Cardiac septum (tissue), 1 donor: Measurements from ENCODE around the gene DBR1. TPM values are rescaled to one million over a fixed set of nuclear protein-coding genes. Genes with fewer than 3 reads are reported as not detected.
"Not testable (repeated sequence)": the region's sequence is repeated elsewhere in the genome, so short reads cannot be mapped to it uniquely, and the experiment has no call there.

Source experiments
- DNase-seq: peaks from one replicate; pipeline ENCODE4 v3.0.0-alpha.2; 2020; ENCODE audit warnings: low spot score
- intact Hi-C: fragments of 100-400 bp; cut with DNase I; formaldehyde crosslinking; loops from one replicate; pipeline ENCODE4 v1.14.0; 2022
- total RNA-seq: library from RNA; stranded (reverse); fragmentation: NEBNext Ultra II Directional; extraction: Animal tissue kit (Norgen Biotek cat#: 25700); gene quantifications from one replicate; pipeline ENCODE4 v1.2.1, GENCODE V29; 2021
- donor health status: DM: no; HTN: no; CAD: no.

The DBR1 gene
- total RNA-seq, 1 donor from 2014 or later: 7.4 TPM

DNA sequence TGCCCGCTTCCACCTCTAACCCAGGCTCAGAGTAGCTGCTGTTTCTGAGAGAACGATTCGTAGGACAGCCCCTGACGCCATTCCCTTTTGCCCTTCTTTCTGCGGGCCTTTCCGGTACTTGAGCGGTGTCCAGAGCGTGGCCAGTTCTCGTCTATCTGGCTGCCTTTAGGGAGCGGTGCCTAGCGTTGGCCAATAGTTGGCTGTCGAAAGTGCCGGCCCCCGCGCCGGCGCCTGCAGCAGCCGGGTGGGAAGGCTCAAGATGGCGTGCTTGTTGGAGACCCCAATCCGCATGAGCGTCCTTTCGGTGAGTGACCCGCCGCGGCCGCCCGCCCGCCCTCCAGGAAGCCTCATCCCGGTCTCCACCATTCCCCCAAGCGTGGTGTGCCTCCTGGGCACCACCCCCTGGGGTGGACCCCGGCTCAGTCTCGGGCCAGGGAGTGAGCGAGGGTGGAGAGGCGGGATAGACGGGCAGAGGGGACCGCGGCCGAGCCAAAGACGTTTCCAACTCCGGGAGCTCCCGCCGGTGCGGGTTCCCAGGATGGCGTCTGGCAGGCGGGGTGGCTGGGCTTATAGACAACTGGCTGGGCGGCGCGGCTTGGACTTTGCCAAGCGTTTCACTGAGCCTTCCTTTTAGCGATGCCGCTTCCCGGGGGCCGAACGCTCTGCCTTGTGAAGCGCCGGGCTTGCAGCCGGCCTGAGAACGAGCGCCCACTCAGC, 12.7 kb upstream of the DBR1 start, which contains the start of gene ARMC8:
Gene ARMC8 (plus strand): TSS at position 6 of the 717 bp plus-strand sequence. CDS start 254 bp downstream, at position 260.
- intact Hi-C loops: loop anchor here (10.0 kb wide), 1 partner anchor 147 kb away; no protein-coding TSS in a partner anchor
- peak; percentile 78 for DNase-seq

DNA sequence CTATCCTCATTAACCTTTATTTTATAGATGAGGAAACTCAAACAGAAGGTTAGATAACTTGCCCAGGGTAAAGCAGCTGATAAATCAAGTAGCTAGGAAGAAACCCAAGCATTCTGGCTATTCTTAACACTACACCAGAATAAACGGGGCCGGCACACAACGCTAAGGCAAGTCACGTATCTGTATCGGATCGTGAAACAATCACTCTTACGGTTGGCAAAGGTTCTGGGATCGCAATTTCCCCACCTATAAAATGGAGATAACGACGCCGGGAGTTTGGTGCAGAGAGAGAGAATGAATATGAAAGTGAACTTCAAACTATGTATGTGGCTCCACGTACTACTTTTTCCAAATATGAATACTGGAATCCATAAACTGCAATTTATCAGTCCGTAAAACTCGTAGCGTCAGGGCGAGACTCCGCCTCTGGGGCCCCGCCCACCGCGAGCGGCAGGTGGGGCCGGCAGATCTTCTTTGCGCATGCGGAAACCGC, 12.1 kb upstream of the DBR1 start:
- intact Hi-C loops: loop anchor here (10.0 kb wide), 1 partner anchor 148 kb away; no protein-coding TSS in a partner anchor
- DNase-seq: peak; percentile 96

GRCh38 chr3:138186221-138186620, 11.5 kb upstream of the DBR1 start:
- intact Hi-C loops: loop anchor here (10.0 kb wide), 1 partner anchor 149 kb away; no protein-coding TSS in a partner anchor
- DNase-seq: no peak

GRCh38 chr3:138184994-138185393, 10.3 kb upstream of the DBR1 start:
- no peak for DNase-seq
- intact Hi-C loops: loop anchor here (10.0 kb wide), 1 partner anchor 150 kb away; no protein-coding TSS in a partner anchor

- no peak for DNase-seq
- intact Hi-C loops: loop anchor here (10.0 kb wide), 1 partner anchor 154 kb away; no protein-coding TSS in a partner anchor
Observed at GRCh38 chr3:138180375-138181029, 5.8 kb upstream of the DBR1 start.

- no peak for DNase-seq
- intact Hi-C loops: loop anchor here (5.0 kb wide), 1 partner anchor 107 kb away; no protein-coding TSS in a partner anchor
Observed at GRCh38 chr3:138173769-138174420, 826 bp downstream of the DBR1 start.

GRCh38 chr3:138172625-138173024, 2.1 kb downstream of the DBR1 start:
- intact Hi-C loops: loop anchor here (5.0 kb wide), 1 partner anchor 105 kb away; no protein-coding TSS in a partner anchor
- no peak for DNase-seq

DNA sequence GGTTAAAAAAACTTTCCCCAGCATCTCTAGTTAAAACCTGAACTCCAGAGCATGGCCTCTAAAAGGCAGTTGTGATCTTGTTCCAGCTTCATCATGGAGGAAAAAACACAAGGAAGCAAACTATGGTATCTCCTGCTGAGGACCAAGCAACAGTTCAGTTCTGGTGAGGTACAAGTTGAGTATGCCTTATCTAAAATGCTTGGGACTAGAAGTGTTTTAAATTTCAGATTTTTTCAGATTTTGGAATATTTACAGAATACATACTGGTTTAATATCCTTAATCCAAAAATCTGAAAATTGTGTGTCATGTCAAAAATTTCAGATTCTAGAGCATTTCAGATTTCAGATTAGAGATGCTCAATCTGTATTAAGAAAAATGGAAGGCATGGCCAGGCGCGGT, 9.7 kb downstream of the DBR1 start:
- intact Hi-C loops: no loop called here
- DNase-seq: no peak

DNA sequence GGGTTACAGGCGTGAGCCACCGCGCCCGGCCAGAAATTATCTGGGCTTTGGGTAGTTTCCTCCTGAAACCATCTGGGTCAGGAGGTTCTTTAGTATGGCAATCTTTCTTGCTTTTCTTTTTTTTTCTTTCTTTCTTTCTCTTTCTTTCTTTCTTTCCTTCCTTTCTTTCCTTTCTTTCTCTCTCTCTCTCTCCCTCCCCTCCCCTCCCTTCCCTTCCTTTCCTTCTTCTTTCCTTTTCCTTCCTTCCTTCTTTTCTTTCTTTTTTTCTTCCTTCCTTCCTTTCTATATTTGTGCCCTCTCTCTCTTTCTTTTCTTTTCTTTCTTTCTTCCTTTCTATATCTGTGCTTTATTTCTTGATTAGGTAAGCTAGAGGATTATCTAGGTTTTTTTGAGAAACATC, 17.0 kb downstream of the DBR1 start:
- no peak for DNase-seq
- intact Hi-C loops: no loop called here

GRCh38 chr3:138154534-138154933, 20.2 kb downstream of the DBR1 start:
- intact Hi-C loops: no loop called here
- no peak for DNase-seq

GRCh38 chr3:138148503-138148902, 26.2 kb downstream of the DBR1 start:
- DNase-seq: no peak
- intact Hi-C loops: no loop called here

GRCh38 chr3:138142181-138142580, 32.5 kb downstream of the DBR1 start:
- DNase-seq, intact Hi-C loops: not testable (repeated sequence)

- no peak for DNase-seq
- intact Hi-C loops: no loop called here
Observed at GRCh38 chr3:138140940-138141339, 33.8 kb downstream of the DBR1 start.

DNA sequence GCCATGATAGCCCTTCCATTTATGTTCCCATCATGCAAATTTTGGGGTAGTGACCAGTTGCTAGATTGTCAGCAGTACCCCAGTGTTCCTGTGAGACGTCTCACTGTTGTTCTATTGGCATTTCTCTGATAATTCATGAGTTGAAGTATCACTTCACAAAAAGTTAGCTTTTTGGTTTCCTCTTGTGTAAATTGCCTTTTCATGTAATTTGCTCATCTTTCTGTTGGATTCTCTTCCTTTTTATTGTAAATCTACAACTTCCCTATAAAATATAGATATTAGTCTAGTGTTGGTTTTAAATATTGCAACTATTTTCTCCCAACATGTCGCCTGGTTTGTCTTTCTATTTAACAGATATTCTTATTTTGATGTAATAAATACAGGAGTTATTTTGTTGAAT, 35.0 kb downstream of the DBR1 start:
- intact Hi-C loops: no loop called here
- DNase-seq: no peak

DNA sequence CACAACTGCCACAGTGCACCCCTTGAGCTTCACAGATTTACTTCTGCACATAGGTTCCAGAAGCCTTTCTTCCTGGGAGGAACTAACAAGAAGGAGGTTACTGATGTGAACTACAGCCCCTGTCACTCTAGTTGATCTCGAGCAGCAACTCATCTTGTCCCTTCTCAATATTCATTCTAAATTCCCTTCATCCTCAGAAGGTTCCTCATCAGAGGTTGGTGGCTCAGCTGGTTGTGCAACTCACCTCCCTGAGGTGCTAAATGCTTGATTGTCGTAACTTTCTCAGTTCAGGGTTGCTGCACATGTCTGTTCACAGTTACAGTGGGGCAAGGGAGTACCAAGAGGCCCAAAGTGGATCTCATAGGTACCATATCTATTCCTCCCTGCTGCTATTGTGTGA, 36.9 kb downstream of the DBR1 start:
- DNase-seq: no peak
- intact Hi-C loops: no loop called here

GRCh38 chr3:138136201-138136600, 38.5 kb downstream of the DBR1 start:
- DNase-seq: no peak
- intact Hi-C loops: no loop called here

GRCh38 chr3:138135833-138136194, 38.9 kb downstream of the DBR1 start:
- DNase-seq: no peak
- intact Hi-C loops: no loop called here

GRCh38 chr3:138135146-138135832, 39.4 kb downstream of the DBR1 start:
- intact Hi-C loops: no loop called here
- no peak for DNase-seq

DNA sequence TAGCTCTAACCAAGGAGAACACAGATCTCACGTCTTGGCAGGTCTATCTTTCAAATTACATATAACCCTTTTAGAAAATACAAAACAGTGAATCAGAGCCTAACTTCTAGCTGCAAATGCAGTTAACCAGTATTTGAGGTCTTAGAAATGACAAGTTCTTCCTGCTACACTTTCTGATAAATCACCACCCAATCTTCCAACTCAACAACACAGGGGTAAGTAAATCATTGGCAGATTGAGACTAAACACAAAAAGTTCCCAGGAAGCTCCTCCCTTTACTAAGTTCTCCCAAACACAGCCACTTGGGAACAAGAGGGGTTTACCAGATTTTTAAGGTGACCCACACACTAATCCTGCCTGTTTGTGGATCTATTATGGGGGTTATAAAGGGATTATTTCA, 42.5 kb downstream of the DBR1 start, which contains the start of gene A4GNT:
Gene A4GNT (minus strand): TSS at position 152 of the 400 bp plus-strand sequence. CDS start 1,134 bp downstream, outside the sequence.
- intact Hi-C loops: no loop called here
- DNase-seq: no peak
